IMR-90 (cell line): ENCODE data around the gene P3R3URF. TPM values are rescaled to one million over a fixed set of nuclear protein-coding genes. Genes with fewer than 3 reads are reported as not detected.
A peak's percentile ranks its signal among the peaks of the same experiment; 100 is the strongest.

Experiments
- ATAC-seq: fragments of 200-7000 bp; cut with Tn5 transposase; 2 replicates; pipeline ENCODE4 v1.9.1; 2020; ENCODE audit warnings: low read depth, mild to moderate bottlenecking, moderate library complexity
- BruUV-seq: library from RNA; stranded (reverse); fragments of 400-500 nt; replicated peaks from 2 replicates; lab custom pipeline; 2021; lab: Mats Ljungman, UMichigan
- CTCF ChIA-PET: fragments of 300-600 bp; formaldehyde crosslinking; extraction: SDS; loops from one replicate; lab custom pipeline; 2021; ENCODE audit warnings: antibody characterized with exemption; lab: Yijun Ruan, JAX
- POLR2A ChIA-PET: fragments of 300-600 bp; sonication (Branson Sonifier 250); formaldehyde crosslinking; loops from one replicate; lab custom pipeline; 2022; ENCODE audit warnings: antibody characterized with exemption; ENCODE audit not compliant: unreplicated experiment; lab: Charles Lee
- DNase-seq: peaks from one replicate; pipeline ENCODE4 v3.0.0; 2013
- H2AFZ ChIP-seq: replicated peaks from 2 replicates; pipeline ENCODE3; 2013; ENCODE audit warnings: low read length, mild to moderate bottlenecking; ENCODE audit not compliant: poor library complexity
- H2AK5ac ChIP-seq: 2 replicates; pipeline ENCODE4 v1.6.1; 2013; ENCODE audit warnings: low read depth, low read length, inconsistent platforms
- H2AK9ac ChIP-seq: replicated peaks from 2 replicates; pipeline ENCODE3; 2013; ENCODE audit warnings: mild to moderate bottlenecking, low read depth, low read length, moderate library complexity; ENCODE audit not compliant: poor library complexity
- H2BK120ac ChIP-seq: 2 replicates; pipeline ENCODE4 v1.6.1; 2013; ENCODE audit warnings: low read depth, low read length, inconsistent platforms
- H2BK15ac ChIP-seq: 3 replicates; pipeline ENCODE4 v1.6.1; 2013; ENCODE audit warnings: low read depth, low read length, inconsistent platforms
- H2BK20ac ChIP-seq: 2 replicates; pipeline ENCODE4 v1.6.1; 2013; ENCODE audit warnings: low read depth, mild to moderate bottlenecking, inconsistent platforms, low read length, moderate library complexity
- H2BK5ac ChIP-seq: 2 replicates; pipeline ENCODE4 v1.6.1; 2013; ENCODE audit warnings: mild to moderate bottlenecking, low read depth, low read length, inconsistent platforms; ENCODE audit not compliant: poor library complexity, severe bottlenecking
- H3K14ac ChIP-seq: replicated peaks from 2 replicates; pipeline ENCODE4 v1.6.1; 2013; ENCODE audit warnings: low read depth, low read length, inconsistent platforms
- H3K18ac ChIP-seq: 2 replicates; pipeline ENCODE4 v1.6.1; 2013; ENCODE audit warnings: low read depth, low read length, control low read depth
- H3K23ac ChIP-seq: 2 replicates; pipeline ENCODE4 v1.6.1; 2013; ENCODE audit warnings: low read depth, low read length, inconsistent platforms
- H3K27ac ChIP-seq: 2 replicates; pipeline ENCODE4 v1.5.1; 2013; ENCODE audit warnings: mild to moderate bottlenecking, control low read depth, low read length; ENCODE audit not compliant: insufficient read depth
- H3K27me3 ChIP-seq: 2 replicates; pipeline ENCODE4 v1.6.1; 2013; ENCODE audit warnings: low read length; ENCODE audit not compliant: control insufficient read depth, insufficient read depth
- H3K36me3 ChIP-seq: 2 replicates; pipeline ENCODE4 v1.6.1; 2013; ENCODE audit warnings: low read length, mixed read lengths; ENCODE audit not compliant: control insufficient read depth, insufficient read depth
- H3K4ac ChIP-seq: 2 replicates; pipeline ENCODE4 v1.6.1; 2013; ENCODE audit warnings: low read depth, low read length, inconsistent platforms
- H3K4me1 ChIP-seq: 2 replicates; pipeline ENCODE4 v1.6.1; 2013; ENCODE audit warnings: low read length, mixed read lengths; ENCODE audit not compliant: control insufficient read depth, insufficient read depth
- H3K4me2 ChIP-seq: 2 replicates; pipeline ENCODE4 v1.6.1; 2013; ENCODE audit warnings: low read depth, mild to moderate bottlenecking, control low read depth, low read length, moderate library complexity
- H3K4me3 ChIP-seq: 2 replicates; pipeline ENCODE4 v1.5.1; 2013; ENCODE audit warnings: low read depth, mild to moderate bottlenecking, control low read depth, low read length, moderate library complexity; ENCODE audit not compliant: insufficient read depth
- H3K56ac ChIP-seq: 2 replicates; pipeline ENCODE4 v1.6.1; 2013; ENCODE audit warnings: low read length, inconsistent platforms; ENCODE audit not compliant: insufficient read depth; ENCODE audit errors: extremely low read depth
- H3K79me1 ChIP-seq, 2 experiments: 2 replicates each; pipeline ENCODE4 v1.6.1; 2013; ENCODE audit warnings: low read length in 2 of 2, inconsistent platforms in 1 of 2, low read depth in 1 of 2
- H3K9ac ChIP-seq: 2 replicates; pipeline ENCODE4 v1.6.1; 2013; ENCODE audit warnings: low read depth, low read length, control low read depth
- H3K9me1 ChIP-seq: 2 replicates; pipeline ENCODE4 v1.6.1; 2013; ENCODE audit warnings: low read length, inconsistent platforms; ENCODE audit not compliant: insufficient read depth
- H3K9me3 ChIP-seq: 2 replicates; pipeline ENCODE4 v1.6.1; 2013; ENCODE audit warnings: low read length; ENCODE audit not compliant: control insufficient read depth, insufficient read depth
- H4K20me1 ChIP-seq: 2 replicates; pipeline ENCODE4 v1.6.1; 2013; ENCODE audit warnings: low read length, inconsistent platforms; ENCODE audit not compliant: insufficient read depth
- H4K5ac ChIP-seq: 2 replicates; pipeline ENCODE4 v1.6.1; 2013; ENCODE audit warnings: mild to moderate bottlenecking, low read depth, low read length, control low read depth
- H4K8ac ChIP-seq, 2 experiments: 2 replicates each; pipeline ENCODE4 v1.6.1; 2013; ENCODE audit warnings: low read depth in 2 of 2, low read length in 2 of 2, control low read depth in 1 of 2, inconsistent platforms in 1 of 2
- H4K91ac ChIP-seq: 2 replicates; pipeline ENCODE4 v1.6.1; 2013; ENCODE audit warnings: low read depth, low read length, inconsistent platforms; ENCODE audit not compliant: insufficient read depth
- CEBPB ChIP-seq: IDR thresholded peaks from 2 replicates; pipeline ENCODE4 v1.6.1; 2012; ENCODE audit warnings: low read depth, low read length, improper control_type of control experiment
- CHD1 ChIP-seq: IDR thresholded peaks from 2 replicates; pipeline ENCODE4 v1.6.1; 2012; ENCODE audit warnings: low read depth, low read length, improper control_type of control experiment
- MAFK ChIP-seq: IDR thresholded peaks from 2 replicates; pipeline ENCODE4 v1.6.1; 2012; ENCODE audit warnings: low read depth, low read length, improper control_type of control experiment
- RCOR1 ChIP-seq: IDR thresholded peaks from 2 replicates; pipeline ENCODE4 v1.6.1; 2012; ENCODE audit warnings: mild to moderate bottlenecking, low read length, improper control_type of control experiment; ENCODE audit not compliant: insufficient replicate concordance
- SMC3 ChIP-seq: fragments of 150-350 bp; IDR thresholded peaks from 2 replicates; pipeline ENCODE4 v1.6.1; 2016; ENCODE audit warnings: low read depth, mild to moderate bottlenecking, antibody characterized with exemption, low read length, moderate library complexity
- WGBS, 2 experiments: methylation state at CpG; one replicate each; pipeline versions ENCODE4 v1.1.5 to v1.1.7; 2013; ENCODE audit warnings: missing lambda C conversion rate in 2 of 2; ENCODE audit not compliant: insufficient read length in 1 of 2; ENCODE audit errors: extremely low coverage in 2 of 2; 5-methylcytosine and 5-hydroxymethylcytosine counted together
- dilution Hi-C: fragments of 300-500 bp; cut with HindIII; formaldehyde crosslinking; loops from one replicate; pipeline ENCODE4 v1.14.3; 2018; ENCODE audit warnings: low sequenced_read_pairs; ENCODE audit not compliant: unreplicated experiment
- in situ Hi-C: fragments of 300-500 bp; cut with MboI; formaldehyde crosslinking; loops from 3 replicates; pipeline ENCODE4 v1.14.3; 2019; ENCODE audit warnings: low sequenced_read_pairs, inconsistent platforms, mixed read lengths
- intact Hi-C: fragments of 100-400 bp; cut with micrococcal nuclease; formaldehyde crosslinking; loops from 2 replicates; pipeline ENCODE4 v1.10.0; 2022
- polyA plus RNA-seq, 3 experiments: library from polyadenylated mRNA; depleted of rRNA; stranded (reverse); fragments of >200 nt; gene quantifications; 2 replicates each; pipeline ENCODE4 v1.2.3, GENCODE V29; 2012; ENCODE audit warnings: low replicate concordance in 1 of 3
- total RNA-seq: library from RNA; depleted of rRNA; stranded (reverse); fragments of >200 nt; gene quantifications from 2 replicates; pipeline ENCODE4 v1.2.3, GENCODE V29; 2012
- TF ChIP-seq, protein P1 (sequence below): fragments of 150-350 bp; IDR thresholded peaks from 2 replicates; pipeline ENCODE4 v1.6.1; 2016; ENCODE audit warnings: low read depth, mild to moderate bottlenecking, low read length, moderate library complexity, borderline replicate concordance
- TF ChIP-seq, protein P2 (sequence below): conservative IDR thresholded peaks from 2 replicates; pipeline ENCODE4 v1.5.1; 2012; ENCODE audit warnings: mild to moderate bottlenecking, low read depth, low read length, improper control_type of control experiment

Gene P3R3URF
- total and polyA plus RNA-seq, 2 of the 4 experiments (the other 2 are of a cell fraction), result not detected

DNA sequence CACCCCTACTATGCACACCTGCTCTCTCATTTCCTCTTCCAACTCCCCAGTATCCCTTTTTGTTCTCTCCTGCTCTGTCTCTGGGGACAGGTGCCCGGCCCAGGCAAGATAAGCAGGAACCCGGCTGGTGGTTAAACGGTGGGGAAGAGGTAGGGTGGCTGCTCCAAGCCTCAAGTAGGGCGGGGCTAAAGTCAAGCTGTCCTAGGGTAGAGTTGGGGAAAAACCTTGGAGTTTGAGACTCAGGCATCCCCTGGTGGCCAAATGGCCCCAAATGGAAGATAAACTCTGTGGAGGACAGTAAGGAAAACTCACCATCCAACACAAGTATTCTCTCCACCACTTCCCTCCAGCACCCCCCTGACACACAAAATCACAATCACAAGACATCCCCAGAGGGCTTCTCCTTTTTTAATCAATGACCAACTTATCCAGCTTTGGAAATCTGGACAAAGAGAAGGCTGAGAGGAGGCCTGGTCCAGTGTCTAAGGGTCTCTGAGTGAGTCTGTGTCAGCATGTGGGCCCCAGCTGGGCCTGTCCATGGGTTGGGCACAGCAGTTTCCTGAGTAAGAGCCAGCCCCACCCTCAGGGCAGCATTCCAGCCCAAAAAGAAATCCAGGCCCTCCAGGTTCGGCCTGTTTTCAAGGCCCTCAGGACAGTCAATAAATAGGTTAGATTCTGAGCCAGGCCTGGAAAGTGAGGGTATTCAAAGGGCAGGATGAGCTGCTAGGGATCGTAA lies 12.2 kb upstream of the P3R3URF start:
- Histone ChIP-seq H3K4me2 (no peak overlapping the region), H3K4me1 (peaks cover 15% of the 10 kb centered on the region), H3K56ac (no peak overlapping the region), H2AK9ac (peak overlapping the region; percentile 19), H3K9ac (no peak overlapping the region), H4K8ac (no peak overlapping the region; a peak in 1 of 4 replicates), H2BK15ac (no peak overlapping the region), H2BK5ac (no peak overlapping the region), H2BK20ac (no peak overlapping the region), H3K36me3 (peaks cover 42% of the 10 kb centered on the region), H2AFZ (no peak overlapping the region), H3K9me3 (no peaks in the 10 kb centered on the region), H4K91ac (no peak overlapping the region), H3K79me1 (peaks cover 0 to 16% of the 10 kb centered on the region in 2 experiments; a peak in 1 of 4 replicates), H3K9me1 (peaks cover 31% of the 10 kb centered on the region), H3K4me3 (no peak overlapping the region), H3K14ac (no peak overlapping the region), H2AK5ac (no peak overlapping the region), H3K27ac (no peak overlapping the region), H4K20me1 (peaks cover 3% of the 10 kb centered on the region; the same call in 1 of the 2 replicates), H3K23ac (no peak overlapping the region), H4K5ac (no peak overlapping the region), H2BK120ac (no peak overlapping the region), H3K4ac (no peak overlapping the region), H3K18ac (no peak overlapping the region), H3K27me3 (no peaks in the 10 kb centered on the region)
- in situ Hi-C loops (no loop called here), intact Hi-C loops (no loop called here), dilution Hi-C loops (loop anchor here (25.0 kb wide), 1 partner anchor 151 kb away; no protein-coding TSS in a partner anchor)
- WGBS, 2 experiments, result 100% methylated on average over 1 of the region's 6 CpGs; no CpG with 5 or more reads in 1 of the 2 experiments
- POLR2A ChIA-PET, result no interaction called here
- TF ChIP-seq RCOR1 (no peak), SMC3 (no peak), MAFK (no peak), CEBPB (no peak), CHD1 (no peak)
- TF ChIP-seq, protein P1, sequence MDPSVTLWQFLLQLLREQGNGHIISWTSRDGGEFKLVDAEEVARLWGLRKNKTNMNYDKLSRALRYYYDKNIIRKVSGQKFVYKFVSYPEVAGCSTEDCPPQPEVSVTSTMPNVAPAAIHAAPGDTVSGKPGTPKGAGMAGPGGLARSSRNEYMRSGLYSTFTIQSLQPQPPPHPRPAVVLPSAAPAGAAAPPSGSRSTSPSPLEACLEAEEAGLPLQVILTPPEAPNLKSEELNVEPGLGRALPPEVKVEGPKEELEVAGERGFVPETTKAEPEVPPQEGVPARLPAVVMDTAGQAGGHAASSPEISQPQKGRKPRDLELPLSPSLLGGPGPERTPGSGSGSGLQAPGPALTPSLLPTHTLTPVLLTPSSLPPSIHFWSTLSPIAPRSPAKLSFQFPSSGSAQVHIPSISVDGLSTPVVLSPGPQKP, result no peak
- TF ChIP-seq, protein P2, sequence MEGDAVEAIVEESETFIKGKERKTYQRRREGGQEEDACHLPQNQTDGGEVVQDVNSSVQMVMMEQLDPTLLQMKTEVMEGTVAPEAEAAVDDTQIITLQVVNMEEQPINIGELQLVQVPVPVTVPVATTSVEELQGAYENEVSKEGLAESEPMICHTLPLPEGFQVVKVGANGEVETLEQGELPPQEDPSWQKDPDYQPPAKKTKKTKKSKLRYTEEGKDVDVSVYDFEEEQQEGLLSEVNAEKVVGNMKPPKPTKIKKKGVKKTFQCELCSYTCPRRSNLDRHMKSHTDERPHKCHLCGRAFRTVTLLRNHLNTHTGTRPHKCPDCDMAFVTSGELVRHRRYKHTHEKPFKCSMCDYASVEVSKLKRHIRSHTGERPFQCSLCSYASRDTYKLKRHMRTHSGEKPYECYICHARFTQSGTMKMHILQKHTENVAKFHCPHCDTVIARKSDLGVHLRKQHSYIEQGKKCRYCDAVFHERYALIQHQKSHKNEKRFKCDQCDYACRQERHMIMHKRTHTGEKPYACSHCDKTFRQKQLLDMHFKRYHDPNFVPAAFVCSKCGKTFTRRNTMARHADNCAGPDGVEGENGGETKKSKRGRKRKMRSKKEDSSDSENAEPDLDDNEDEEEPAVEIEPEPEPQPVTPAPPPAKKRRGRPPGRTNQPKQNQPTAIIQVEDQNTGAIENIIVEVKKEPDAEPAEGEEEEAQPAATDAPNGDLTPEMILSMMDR, result no peak
- no TSS peak for BruUV-seq
- DNase-seq (no peak), ATAC-seq (no peak)
- CTCF ChIA-PET, result no interaction called here
